Parathyroid adenoma (tissue), 2 donors: ENCODE data around the gene VAV3.

Experiments used
- H2AFZ ChIP-seq: fragments of 300-600 bp; sonication (generic); one replicate; pipeline ENCODE4 v1.7.0; 2017; ENCODE audit warnings: antibody characterized with exemption, mild to moderate bottlenecking
- H3K27ac ChIP-seq: fragments of 300-600 bp; sonication (generic); one replicate; pipeline ENCODE4 v1.7.0; 2017
- H3K27me3 ChIP-seq: fragments of 300-600 bp; sonication (generic); one replicate; pipeline ENCODE4 v1.7.0; 2017; ENCODE audit warnings: low read length; ENCODE audit not compliant: control insufficient read depth, insufficient read depth
- H3K36me3 ChIP-seq: fragments of 300-600 bp; sonication (generic); one replicate; pipeline ENCODE4 v1.7.0; 2017; ENCODE audit warnings: low read length; ENCODE audit not compliant: control insufficient read depth, insufficient read depth
- H3K4me1 ChIP-seq: fragments of 300-600 bp; sonication (generic); one replicate; pipeline ENCODE4 v1.7.0; 2017; ENCODE audit warnings: control low read depth
- H3K4me2 ChIP-seq: fragments of 300-600 bp; sonication (generic); one replicate; pipeline ENCODE4 v1.7.0; 2017; ENCODE audit warnings: low read length
- H3K4me3 ChIP-seq: fragments of 300-600 bp; sonication (generic); one replicate; pipeline ENCODE4 v1.7.0; 2017; ENCODE audit warnings: low read depth, low read length
- H3K79me2 ChIP-seq: fragments of 300-600 bp; sonication (generic); one replicate; pipeline ENCODE4 v1.7.0; 2017; ENCODE audit warnings: control low read depth
- H3K9ac ChIP-seq: fragments of 300-600 bp; sonication (generic); one replicate; pipeline ENCODE4 v1.7.0; 2017; ENCODE audit warnings: mild to moderate bottlenecking
- H3K9me3 ChIP-seq: fragments of 300-600 bp; sonication (generic); one replicate; pipeline ENCODE4 v1.7.0; 2017; ENCODE audit warnings: low read length; ENCODE audit not compliant: control insufficient read depth
- CTCF ChIP-seq: fragments of 300-600 bp; sonication (generic); IDR thresholded peaks from one replicate; pipeline ENCODE4 v1.7.0; 2017; ENCODE audit warnings: antibody characterized with exemption, mild to moderate bottlenecking
- donor health status: primary hyperparathyroidism.

The VAV3 gene

GRCh38 chr1:107954126-107954525 is 10.9 kb downstream of the VAV3 start:
- H3K9me3 ChIP-seq, result no peaks in the 10 kb centered on the region
- H3K79me2 ChIP-seq, result no peaks in the 10 kb centered on the region
- no peak overlapping the region for H3K27ac ChIP-seq
- H3K4me2 ChIP-seq, result no peak overlapping the region
- H3K4me3 ChIP-seq, result no peak overlapping the region
- no peak overlapping the region for H2AFZ ChIP-seq
- no peak overlapping the region for H3K9ac ChIP-seq
- H3K36me3 ChIP-seq, result no peaks in the 10 kb centered on the region
- no peaks in the 10 kb centered on the region for H3K4me1 ChIP-seq
- no peaks in the 10 kb centered on the region for H3K27me3 ChIP-seq
- TF ChIP-seq CTCF, result no peak

- no peak for TF ChIP-seq CTCF
- no peak overlapping the region for H3K4me3 ChIP-seq
- no peak overlapping the region for H2AFZ ChIP-seq
- no peak overlapping the region for H3K27ac ChIP-seq
- H3K79me2 ChIP-seq, result no peaks in the 10 kb centered on the region
- H3K4me1 ChIP-seq, result no peaks in the 10 kb centered on the region
- no peaks in the 10 kb centered on the region for H3K27me3 ChIP-seq
- no peak overlapping the region for H3K4me2 ChIP-seq
- H3K9ac ChIP-seq, result no peak overlapping the region
- no peaks in the 10 kb centered on the region for H3K9me3 ChIP-seq
- no peaks in the 10 kb centered on the region for H3K36me3 ChIP-seq
Observed at GRCh38 chr1:107953556-107953955, 11.4 kb downstream of the VAV3 start.

- H3K36me3 ChIP-seq, result no peaks in the 10 kb centered on the region
- H3K9ac ChIP-seq, result no peak overlapping the region
- no peak overlapping the region for H3K4me2 ChIP-seq
- no peak overlapping the region for H3K4me3 ChIP-seq
- H3K27ac ChIP-seq, result no peak overlapping the region
- no peaks in the 10 kb centered on the region for H3K79me2 ChIP-seq
- H3K27me3 ChIP-seq, result no peaks in the 10 kb centered on the region
- H3K4me1 ChIP-seq, result no peaks in the 10 kb centered on the region
- no peak overlapping the region for H2AFZ ChIP-seq
- TF ChIP-seq CTCF, result no peak
- H3K9me3 ChIP-seq, result no peaks in the 10 kb centered on the region
Observed at GRCh38 chr1:107952989-107953388, 12.0 kb downstream of the VAV3 start.

GRCh38 chr1:107950464-107950863 is 14.5 kb downstream of the VAV3 start:
- H3K4me1 ChIP-seq, result no peaks in the 10 kb centered on the region
- no peak overlapping the region for H3K27ac ChIP-seq
- H3K9ac ChIP-seq, result no peak overlapping the region
- no peak for TF ChIP-seq CTCF
- H3K27me3 ChIP-seq, result no peaks in the 10 kb centered on the region
- H3K79me2 ChIP-seq, result no peaks in the 10 kb centered on the region
- no peak overlapping the region for H3K4me2 ChIP-seq
- H3K9me3 ChIP-seq, result no peaks in the 10 kb centered on the region
- no peak overlapping the region for H3K4me3 ChIP-seq
- no peak overlapping the region for H2AFZ ChIP-seq
- H3K36me3 ChIP-seq, result no peaks in the 10 kb centered on the region

- no peak for TF ChIP-seq CTCF
- H3K9me3 ChIP-seq, result no peaks in the 10 kb centered on the region
- H3K9ac ChIP-seq, result no peak overlapping the region
- H3K79me2 ChIP-seq, result no peaks in the 10 kb centered on the region
- no peaks in the 10 kb centered on the region for H3K27me3 ChIP-seq
- no peak overlapping the region for H2AFZ ChIP-seq
- H3K4me2 ChIP-seq, result no peak overlapping the region
- no peak overlapping the region for H3K4me3 ChIP-seq
- no peak overlapping the region for H3K27ac ChIP-seq
- H3K36me3 ChIP-seq, result no peaks in the 10 kb centered on the region
- H3K4me1 ChIP-seq, result no peaks in the 10 kb centered on the region
Observed at GRCh38 chr1:107949467-107950253, 15.3 kb downstream of the VAV3 start.
